Fibroblast of lung (primary cell): ENCODE results near the gene CDC25C. TPM values are rescaled to one million over a fixed set of nuclear protein-coding genes. Genes with fewer than 3 reads are reported as not detected.
A peak's percentile ranks its signal among the peaks of the same experiment; 100 is the strongest.

Experiments
- DNase-seq, 2 donors: peaks; one replicate each; pipeline versions ENCODE4 v3.0.0 to v3.0.0-alpha.2; 2010; ENCODE audit warnings: low read depth in 2 of 2
- H2AFZ ChIP-seq: 2 replicates; pipeline ENCODE4 v1.5.1; 2012; ENCODE audit warnings: low read length, control low read depth, inconsistent platforms
- H3K27ac ChIP-seq: 2 replicates; pipeline ENCODE4 v1.5.1; 2011; ENCODE audit warnings: low read length, control low read depth; ENCODE audit not compliant: insufficient read depth
- H3K27me3 ChIP-seq: 2 replicates; pipeline ENCODE4 v1.5.1; 2011; ENCODE audit warnings: mild to moderate bottlenecking, low read length; ENCODE audit not compliant: control insufficient read depth, insufficient read depth
- H3K36me3 ChIP-seq: 2 replicates; pipeline ENCODE4 v1.5.1; 2011; ENCODE audit warnings: low read length; ENCODE audit not compliant: control insufficient read depth, insufficient read depth
- H3K4me1 ChIP-seq: 2 replicates; pipeline ENCODE4 v1.5.1; 2011; ENCODE audit warnings: low read length; ENCODE audit not compliant: control insufficient read depth, insufficient read depth; ENCODE audit errors: extremely low read depth
- H3K4me2 ChIP-seq: 2 replicates; pipeline ENCODE4 v1.5.1; 2011; ENCODE audit warnings: low read length, control low read depth; ENCODE audit not compliant: insufficient read depth; ENCODE audit errors: extremely low read depth
- H3K4me3 ChIP-seq, 4 experiments: fragments of 200-600 bp in 1 of 4; sonication (generic) in 1 of 4; replicated peaks in 1 of 4; 2 replicates each; pipeline ENCODE4 v1.5.1; 2011 to 2016; ENCODE audit warnings: low read length in 4 of 4, low read depth in 3 of 4, mild to moderate bottlenecking in 3 of 4, control low read depth in 2 of 4, inconsistent platforms in 1 of 4, mixed read lengths in 1 of 4; ENCODE audit not compliant: insufficient read depth in 1 of 4; ENCODE audit errors: control extremely low read depth in 1 of 4
- H3K79me2 ChIP-seq: 2 replicates; pipeline ENCODE4 v1.5.1; 2012; ENCODE audit warnings: mild to moderate bottlenecking, low read length, inconsistent platforms; ENCODE audit not compliant: control insufficient read depth, insufficient read depth
- H3K9ac ChIP-seq: 2 replicates; pipeline ENCODE4 v1.5.1; 2011; ENCODE audit warnings: mild to moderate bottlenecking, low read length, control low read depth; ENCODE audit not compliant: insufficient read depth
- H3K9me3 ChIP-seq: 2 replicates; pipeline ENCODE4 v1.5.1; 2012; ENCODE audit warnings: low read depth, low read length; ENCODE audit not compliant: control insufficient read depth, insufficient read depth
- H4K20me1 ChIP-seq: 2 replicates; pipeline ENCODE4 v1.5.1; 2011; ENCODE audit warnings: low read length; ENCODE audit not compliant: control insufficient read depth, insufficient read depth; ENCODE audit errors: extremely low read depth
- CTCF ChIP-seq, 2 donors: IDR thresholded peaks in 1 of 2; conservative IDR thresholded peaks in 1 of 2; 1 replicate in 1 of 2; 2 replicates in 1 of 2; pipeline ENCODE4 v1.5.1; 2011 to 2012; ENCODE audit warnings: low read length in 2 of 2, control low read depth in 1 of 2, inconsistent platforms in 1 of 2, low read depth in 1 of 2, mild to moderate bottlenecking in 1 of 2
- EZH2 ChIP-seq: IDR thresholded peaks from 2 replicates; pipeline ENCODE4 v1.5.1; 2012; ENCODE audit warnings: low read length, control low read depth, mild to moderate bottlenecking; ENCODE audit errors: missing control alignments
- polyA plus RNA-seq, 2 donors: library from polyadenylated mRNA; depleted of rRNA in 1 of 2; stranded (reverse) in 1 of 2; unstranded in 1 of 2; fragments of >200 nt; gene quantifications; 2 replicates each; pipeline ENCODE4 v1.2.1, GENCODE V29; 2011 to 2012; ENCODE audit warnings: missing spikeins in 1 of 2
- total RNA-seq: library from RNA; depleted of rRNA; stranded (reverse); fragments of >200 nt; gene quantifications from 2 replicates; pipeline ENCODE4 v1.2.1, GENCODE V29; 2014

The CDC25C gene
- total and polyA plus RNA-seq, 2 donors (not counting 1 experiment from before 2014, with no cell fraction given): 2.4 to 3.0 TPM

GRCh38 chr5:138371454-138371853, 39.9 kb upstream of the CDC25C start:
- H3K27ac ChIP-seq: no peak overlapping the region
- H3K27me3 ChIP-seq: no peaks in the 10 kb centered on the region
- H3K4me2 ChIP-seq: no peak overlapping the region
- H3K4me3 ChIP-seq: no peak overlapping the region
- H4K20me1 ChIP-seq: no peaks in the 10 kb centered on the region
- no peak for DNase-seq
- H3K4me1 ChIP-seq: no peaks in the 10 kb centered on the region
- TF ChIP-seq CTCF (conservative IDR thresholded peaks at IDR 0.05 in 1 of 2, IDR thresholded peaks at IDR 0.05 in 1 of 2; ENCODE audit: low read depth in 1 of 2, low read length in 2 of 2) (no peak), EZH2 (no peak)
- no peaks in the 10 kb centered on the region for H3K36me3 ChIP-seq
- H2AFZ ChIP-seq: no peak overlapping the region
- H3K9me3 ChIP-seq: no peaks in the 10 kb centered on the region
- peaks cover 33% of the 10 kb centered on the region for H3K79me2 ChIP-seq
- no peak overlapping the region for H3K9ac ChIP-seq

GRCh38 chr5:138370537-138370936, 38.9 kb upstream of the CDC25C start:
- Histone ChIP-seq H3K4me3 (no peak overlapping the region), H3K36me3 (no peaks in the 10 kb centered on the region), H3K27ac (no peak overlapping the region), H3K4me2 (no peak overlapping the region), H4K20me1 (no peaks in the 10 kb centered on the region), H3K79me2 (peaks cover 37% of the 10 kb centered on the region), H3K4me1 (no peaks in the 10 kb centered on the region), H3K9ac (no peak overlapping the region), H3K9me3 (no peaks in the 10 kb centered on the region), H3K27me3 (no peaks in the 10 kb centered on the region), H2AFZ (no peak overlapping the region)
- TF ChIP-seq EZH2 (no peak), CTCF (conservative IDR thresholded peaks at IDR 0.05 in 1 of 2, IDR thresholded peaks at IDR 0.05 in 1 of 2; ENCODE audit: low read depth in 1 of 2, low read length in 2 of 2) (no peak)
- peak; percentile 25 to 27 for DNase-seq

GRCh38 chr5:138369706-138370105, 38.1 kb upstream of the CDC25C start:
- no peaks in the 10 kb centered on the region for H3K9me3 ChIP-seq
- H3K27me3 ChIP-seq: no peaks in the 10 kb centered on the region
- no peaks in the 10 kb centered on the region for H3K4me1 ChIP-seq
- no peak for TF ChIP-seq CTCF (conservative IDR thresholded peaks at IDR 0.05 in 1 of 2, IDR thresholded peaks at IDR 0.05 in 1 of 2; ENCODE audit: low read depth in 1 of 2, low read length in 2 of 2)
- TF ChIP-seq EZH2: no peak
- no peak overlapping the region for H3K4me2 ChIP-seq
- H3K36me3 ChIP-seq: no peaks in the 10 kb centered on the region
- H3K79me2 ChIP-seq: peaks cover 39% of the 10 kb centered on the region
- H2AFZ ChIP-seq: no peak overlapping the region
- no peak overlapping the region for H3K9ac ChIP-seq
- H4K20me1 ChIP-seq: no peaks in the 10 kb centered on the region
- DNase-seq: no peak
- H3K4me3 ChIP-seq: no peak overlapping the region
- no peak overlapping the region for H3K27ac ChIP-seq
